ENCODE results near the gene FBXO44.

The FBXO44 gene

GRCh38 chr1:11671544-11672286 lies 17.0 kb downstream of the FBXO44 start:
- no peaks in the 10 kb centered on the region for H3K9me3 ChIP-seq (ENCODE audit: control insufficient read depth, insufficient read depth, low read depth, low read length)
- TF ChIP-seq ZFP37 (tag by site-specific recombination; IDR thresholded peaks at IDR 0.05) (no peak), ZNF600 (tag by site-specific recombination; IDR thresholded peaks at IDR 0.05) (0 out of 2 replicates have a peak, but pooled peaks have one; percentile 19)
- ChIA-PET CTCF (interaction anchor here (0.6 to 0.7 kb wide), 2 partner anchors 10 to 1142 kb away, joined by 3 to 4 read pairs; no protein-coding TSS in a partner anchor), POLR2A (interaction anchor here (0.5 kb wide), 1 partner anchor 43 kb away, joined by 5 read pairs; no protein-coding TSS in a partner anchor)
- H3K4me3 ChIP-seq (ENCODE audit: low read depth, low read length): no peak overlapping the region
- H3K27ac ChIP-seq (ENCODE audit: extremely low read depth, low read depth, low read length): no peak overlapping the region
- peaks cover 0 to 74% of the 10 kb centered on the region in 2 experiments; a peak in 2 of 3 replicates for H3K36me3 ChIP-seq (ENCODE audit: control insufficient read depth in 2 of 2, insufficient read depth in 1 of 2, low read length in 2 of 2)
- no peaks in the 10 kb centered on the region for H3K4me1 ChIP-seq (ENCODE audit: control insufficient read depth, insufficient read depth, low read length)

- Histone ChIP-seq H3K9me3 (ENCODE audit: control insufficient read depth, insufficient read depth, low read depth, low read length) (no peaks in the 10 kb centered on the region), H3K36me3 (ENCODE audit: control insufficient read depth in 2 of 2, insufficient read depth in 1 of 2, low read length in 2 of 2) (peaks cover 0 to 85% of the 10 kb centered on the region in 2 experiments; a peak in 2 of 3 replicates), H3K4me3 (ENCODE audit: low read depth, low read length) (no peak overlapping the region), H3K4me1 (ENCODE audit: control insufficient read depth, insufficient read depth, low read length) (no peaks in the 10 kb centered on the region), H3K27ac (ENCODE audit: extremely low read depth, low read depth, low read length) (no peak overlapping the region)
- ChIA-PET CTCF (interaction anchor here (0.7 to 1.4 kb wide), 3 partner anchors 12 to 36 kb away, joined by 3 to 4 read pairs (median 3); no protein-coding TSS in a partner anchor), POLR2A (interaction anchor here (2.3 kb wide), 1 partner anchor 8 kb away, joined by 5 read pairs; no protein-coding TSS in a partner anchor)
- no peak for TF ChIP-seq KLF9 (tag by site-specific recombination; IDR thresholded peaks at IDR 0.05; ENCODE audit: low read depth)
- no peak for TF ChIP-seq ZNF311 (tag by site-specific recombination; IDR thresholded peaks at IDR 0.05; ENCODE audit: borderline replicate concordance)
- TF ChIP-seq ZNF701 (tag by site-specific recombination; IDR thresholded peaks at IDR 0.05): no peak
- no peak for TF ChIP-seq INSM2 (tag by site-specific recombination; IDR thresholded peaks at IDR 0.05)
- no peak for TF ChIP-seq ZNF449 (tag by site-specific recombination; IDR thresholded peaks at IDR 0.05)
- TF ChIP-seq ZNF24 (tag by site-specific recombination; IDR thresholded peaks at IDR 0.05): no peak
- no peak for TF ChIP-seq PRDM4 (tag by site-specific recombination; IDR thresholded peaks at IDR 0.05)
- no peak for TF ChIP-seq PRDM2 (tag by site-specific recombination; IDR thresholded peaks at IDR 0.05; ENCODE audit: borderline replicate concordance)
- no peak for TF ChIP-seq ZNF791 (tag by site-specific recombination; IDR thresholded peaks at IDR 0.05)
- no peak for TF ChIP-seq ZNF561 (tag by site-specific recombination; IDR thresholded peaks at IDR 0.05; ENCODE audit: borderline replicate concordance)
- TF ChIP-seq ZNF10 (tag by site-specific recombination; IDR thresholded peaks at IDR 0.05): no peak
- no peak for TF ChIP-seq YY2 (tag by site-specific recombination; IDR thresholded peaks at IDR 0.05)
- no peak for TF ChIP-seq ZFP69B (tag by site-specific recombination; IDR thresholded peaks at IDR 0.05)
- no peak for TF ChIP-seq ZNF140 (tag by site-specific recombination; IDR thresholded peaks at IDR 0.05)
These were observed 18.6 kb downstream of the FBXO44 start for GRCh38 chr1:11673089-11673769.
